Adrenal gland (tissue), 12 donors: ENCODE data around the gene TERB1. TPM values are rescaled to one million over a fixed set of nuclear protein-coding genes. Genes with fewer than 3 reads are reported as not detected.
A peak's percentile ranks its signal among the peaks of the same experiment; 100 is the strongest.

Experiments used
- DNase-seq, 7 donors: peaks; one replicate each; pipeline ENCODE4 v3.0.0-alpha.2; 2019 to 2020
- H3K27ac ChIP-seq, 5 donors: fragments of 200-600 bp; sonication (generic) in 4 of 5; 1 replicate in 3 of 5; 2 replicates in 2 of 5; pipeline versions ENCODE4 v1.5.1 to v1.8.0; 2016 to 2020; ENCODE audit warnings: mild to moderate bottlenecking in 1 of 5
- H3K27me3 ChIP-seq: fragments of 200-600 bp; 2 replicates; pipeline ENCODE4 v1.8.0; 2021
- H3K36me3 ChIP-seq, 2 donors: fragments of 200-600 bp; replicated peaks in 1 of 2; 1 replicate in 1 of 2; 2 replicates in 1 of 2; pipeline versions ENCODE4 v1.5.1 to v1.8.0; 2018 to 2022
- H3K4me1 ChIP-seq, 2 donors: fragments of 200-600 bp; replicated peaks in 1 of 2; 1 replicate in 1 of 2; 2 replicates in 1 of 2; pipeline versions ENCODE4 v1.5.1 to v1.8.0; 2018 to 2021
- H3K4me3 ChIP-seq, 4 donors: fragments of 200-600 bp; sonication (generic) in 3 of 4; one replicate each; pipeline ENCODE4 v1.5.1; 2016 to 2018
- H3K9me3 ChIP-seq, 3 donors: fragments of 200-600 bp; sonication (generic) in 1 of 3; replicated peaks in 1 of 3; 1 replicate in 2 of 3; 2 replicates in 1 of 3; pipeline versions ENCODE4 v1.5.1 to v1.8.0; 2016 to 2021
- POLR2A ChIP-seq, 2 donors: fragments of 450-650 bp; IDR thresholded peaks; one replicate each; pipeline ENCODE4 v1.6.1; 2017; ENCODE audit warnings: antibody characterized with exemption in 2 of 2, mild to moderate bottlenecking in 2 of 2, moderate library complexity in 1 of 2
- WGBS, 4 donors: extraction: QIAGEN DNeasy Blood & Tissue Kit in 2 of 4; methylation state at CpG; one replicate each; pipeline versions ENCODE4 v1.1.5 to v1.1.7; 2013 to 2017; 5-methylcytosine and 5-hydroxymethylcytosine counted together
- intact Hi-C, 2 donors: fragments of 100-400 bp; cut with DNase I; formaldehyde crosslinking; loops; one replicate each; pipeline versions ENCODE4 v1.14.1 to v1.15.0; 2022 to 2023
- polyA plus RNA-seq, 3 donors: library from polyadenylated mRNA; stranded (reverse); fragments of 200-250 nt in 2 of 3; fragments of 350-450 nt in 1 of 3; fragmentation: Illumina TruSeq in 1 of 3; extraction: RNeasy Lipid Tissue Mini Kit (QIAGEN cat#74804) in 1 of 3; gene quantifications; one replicate each; pipeline ENCODE4 v1.2.3, GENCODE V29; 2013 to 2014
- total RNA-seq, 9 donors: library from RNA; depleted of rRNA in 4 of 9; stranded (reverse); fragments of >200 nt in 4 of 9; fragments of 120-200 nt in 1 of 9; fragmentation: NEBNext Ultra II Directional in 1 of 9; extraction: Animal tissue kit (Norgen Biotek cat#: 25700) in 1 of 9; gene quantifications; one replicate each; pipeline versions ENCODE4 v1.1.0 to v1.2.4, GENCODE V29; 2013 to 2023
- TF ChIP-seq, protein P1 (sequence below), 6 experiments: fragments of 450-650 bp in 4 of 6; fragments of 200-600 bp in 2 of 6; sonication (generic) in 1 of 6; IDR thresholded peaks; 1 replicate in 5 of 6; 2 replicates in 1 of 6; pipeline versions ENCODE4 v1.5.1 to v1.8.0; 2016 to 2021; ENCODE audit warnings: antibody characterized with exemption in 6 of 6, mild to moderate bottlenecking in 2 of 6, moderate library complexity in 1 of 6
- donor health status: healthy with polysubstance abuse.
- donor health status: Bipolar disorder and iron deficiency.
- donor health status: DM: yes; HTN: yes; CAD: no.
- donor health status: DM: no; HTN: no; CAD: no.
- donor health status: DM: no; HTN: no; CAD: no.
- donor health status: DM: yes; HTN: yes; CAD: no.

The TERB1 gene
- total and polyA plus RNA-seq, 12 donors: 0.06 TPM; not detected in 11

DNA sequence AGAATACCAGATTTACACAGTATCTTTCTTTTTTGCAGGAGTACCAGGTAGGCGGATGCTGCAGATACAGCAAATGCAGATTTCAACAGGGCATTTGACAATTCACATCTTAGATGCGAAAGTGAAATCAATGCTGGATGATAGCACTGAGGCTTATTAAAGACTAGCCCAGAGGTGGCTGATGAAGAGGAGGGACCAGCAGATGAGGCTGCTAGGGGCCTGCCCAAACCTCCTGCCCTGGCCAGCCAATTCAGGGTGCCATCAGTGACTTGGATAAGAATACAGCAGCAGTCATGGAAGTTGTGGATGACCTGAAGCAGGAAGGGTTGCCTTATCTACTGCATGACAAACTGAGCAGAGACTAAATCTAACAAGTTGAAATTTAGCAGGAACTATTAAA is 48.4 kb downstream of the TERB1 start:
- no peak overlapping the region for H3K4me3 ChIP-seq
- H3K4me1 ChIP-seq: peaks cover 14 to 20% of the 10 kb centered on the region in 2 donors
- no peak for DNase-seq
- TF ChIP-seq POLR2A (IDR thresholded peaks at IDR 0.05): no peak
- TF ChIP-seq, protein P1, sequence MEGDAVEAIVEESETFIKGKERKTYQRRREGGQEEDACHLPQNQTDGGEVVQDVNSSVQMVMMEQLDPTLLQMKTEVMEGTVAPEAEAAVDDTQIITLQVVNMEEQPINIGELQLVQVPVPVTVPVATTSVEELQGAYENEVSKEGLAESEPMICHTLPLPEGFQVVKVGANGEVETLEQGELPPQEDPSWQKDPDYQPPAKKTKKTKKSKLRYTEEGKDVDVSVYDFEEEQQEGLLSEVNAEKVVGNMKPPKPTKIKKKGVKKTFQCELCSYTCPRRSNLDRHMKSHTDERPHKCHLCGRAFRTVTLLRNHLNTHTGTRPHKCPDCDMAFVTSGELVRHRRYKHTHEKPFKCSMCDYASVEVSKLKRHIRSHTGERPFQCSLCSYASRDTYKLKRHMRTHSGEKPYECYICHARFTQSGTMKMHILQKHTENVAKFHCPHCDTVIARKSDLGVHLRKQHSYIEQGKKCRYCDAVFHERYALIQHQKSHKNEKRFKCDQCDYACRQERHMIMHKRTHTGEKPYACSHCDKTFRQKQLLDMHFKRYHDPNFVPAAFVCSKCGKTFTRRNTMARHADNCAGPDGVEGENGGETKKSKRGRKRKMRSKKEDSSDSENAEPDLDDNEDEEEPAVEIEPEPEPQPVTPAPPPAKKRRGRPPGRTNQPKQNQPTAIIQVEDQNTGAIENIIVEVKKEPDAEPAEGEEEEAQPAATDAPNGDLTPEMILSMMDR (IDR thresholded peaks at IDR 0.05): no peak
- intact Hi-C loops: no loop called here
- H3K9me3 ChIP-seq: no peaks in the 10 kb centered on the region
- no peak overlapping the region for H3K27ac ChIP-seq
- peaks cover 0 to 14% of the 10 kb centered on the region in 2 donors for H3K36me3 ChIP-seq
- no peaks in the 10 kb centered on the region for H3K27me3 ChIP-seq
- 85 to 98% (median 95%) methylated on average over 2 of the region's 2 CpGs for WGBS, 4 donors

DNA sequence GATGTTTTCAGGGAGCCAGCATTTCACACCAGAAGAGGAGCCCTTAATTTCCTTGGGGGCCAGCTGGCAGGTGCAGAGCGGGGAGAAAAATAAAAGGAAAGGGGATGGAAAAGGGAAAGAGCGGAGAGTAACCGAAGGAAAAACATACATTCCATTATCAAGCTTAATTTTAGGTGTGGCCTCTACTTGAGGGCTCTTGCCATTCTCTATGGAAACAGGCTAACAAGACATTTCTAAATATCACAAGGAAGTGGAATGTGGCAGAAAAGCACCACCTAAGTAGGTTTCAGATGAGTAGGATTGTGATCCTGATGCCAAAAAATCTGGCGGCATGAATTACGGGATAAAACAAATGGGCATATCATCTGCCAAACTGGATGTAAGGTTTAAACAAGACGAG is 49.0 kb downstream of the TERB1 start:
- Histone ChIP-seq H3K9me3 (no peaks in the 10 kb centered on the region), H3K4me1 (peaks cover 14 to 25% of the 10 kb centered on the region in 2 donors), H3K27ac (no peak overlapping the region), H3K27me3 (no peaks in the 10 kb centered on the region), H3K4me3 (peak overlapping the region in 1 of 4 donors; percentile 99), H3K36me3 (peaks cover 0 to 20% of the 10 kb centered on the region in 2 donors)
- no peak for DNase-seq
- intact Hi-C loops: no loop called here
- TF ChIP-seq, protein P1 (IDR thresholded peaks at IDR 0.05): no peak
- TF ChIP-seq POLR2A (IDR thresholded peaks at IDR 0.05): no peak
- 70 to 90% (median 83%) methylated on average over 6 of the region's 6 CpGs for WGBS, 4 donors

DNA sequence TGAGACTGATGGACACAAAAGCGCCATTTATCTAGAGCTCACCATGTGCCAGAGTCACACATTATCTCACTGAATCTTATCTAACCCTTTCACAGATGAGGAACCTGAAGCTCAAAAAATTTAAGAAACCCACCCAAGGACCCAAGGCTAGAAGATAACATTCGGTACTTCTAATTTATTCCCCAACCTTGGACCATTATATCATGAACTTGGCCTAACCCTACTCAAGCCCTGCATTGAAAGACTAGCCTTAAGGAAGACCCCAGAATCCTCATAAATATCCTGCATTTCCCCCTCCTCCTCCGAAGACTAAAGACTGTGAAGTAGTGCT is 49.4 kb downstream of the TERB1 start:
- DNase-seq: no peak
- Histone ChIP-seq H3K27me3 (no peaks in the 10 kb centered on the region), H3K27ac (peak overlapping the region in 3 of 5 donors; percentile 79 to 99 (median 91)), H3K4me1 (peaks cover 14 to 25% of the 10 kb centered on the region in 2 donors), H3K4me3 (peak overlapping the region in 1 of 4 donors; percentile 99), H3K36me3 (peaks cover 0 to 24% of the 10 kb centered on the region in 2 donors), H3K9me3 (no peaks in the 10 kb centered on the region)
- WGBS, 4 donors: 36 to 45% (median 38%) methylated on average over 3 of the region's 3 CpGs
- intact Hi-C loops: no loop called here
- TF ChIP-seq POLR2A (IDR thresholded peaks at IDR 0.05): no peak
- TF ChIP-seq, protein P1 (IDR thresholded peaks at IDR 0.05): peak in 4 of 6 experiments; percentile 11 to 42 (median 28)

DNA sequence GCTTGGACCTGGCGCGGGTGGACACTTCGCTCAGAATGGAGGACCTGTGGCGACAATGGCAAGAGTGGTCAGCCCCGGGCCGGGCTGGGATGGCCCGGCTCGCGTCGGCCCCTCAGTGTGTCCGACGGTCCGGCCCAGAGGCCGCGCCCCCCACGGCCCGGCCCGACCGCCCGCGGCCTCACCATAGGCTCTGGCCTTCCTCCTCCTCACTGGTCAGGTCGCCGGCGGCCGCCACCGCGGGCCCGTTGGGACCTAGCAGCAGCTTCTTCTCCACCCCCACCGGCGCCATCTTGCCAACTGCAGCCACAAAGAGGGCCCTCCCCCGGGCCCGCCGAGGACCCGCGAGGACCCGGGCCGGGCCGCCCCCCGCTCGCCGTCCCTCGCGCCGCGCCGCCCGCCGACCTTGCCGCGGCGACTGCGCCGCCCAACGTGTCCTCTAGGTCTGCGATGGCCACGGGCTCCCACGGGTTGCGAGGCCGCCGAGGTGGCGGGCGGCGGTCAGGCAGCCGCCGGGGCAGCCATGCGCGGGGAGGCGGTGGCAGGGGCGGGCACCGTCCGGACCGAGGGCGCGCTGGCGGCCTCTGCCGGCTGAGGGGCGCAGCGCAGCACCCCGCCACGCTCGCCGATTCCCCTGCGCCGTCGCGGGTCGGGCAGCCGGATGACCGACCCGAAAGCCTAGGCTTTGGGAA is 49.9 kb downstream of the TERB1 start, which contains the start of gene DYNC1LI2:
TSS of gene DYNC1LI2 (minus strand) at position 307 of the 689 bp plus-strand sequence. CDS start at position 289, 18 bp downstream.
- H3K9me3 ChIP-seq: no peaks in the 10 kb centered on the region
- peak within 1 kb of the TSS; percentile 43 to 99 (median 72) for H3K4me3 ChIP-seq
- peak within 1 kb of the TSS in 4 of 5 donors; percentile 49 to 99 (median 85) for H3K27ac ChIP-seq
- WGBS, 4 donors: 0 to 2% (median 1%) methylated on average over 10 to 90 of the region's 90 CpGs
- TF ChIP-seq, protein P1 (IDR thresholded peaks at IDR 0.05): peak in 3 of 6 experiments; percentile 94 to 95 (median 95)
- peak; percentile 24 to 32 for TF ChIP-seq POLR2A (IDR thresholded peaks at IDR 0.05)
- H3K27me3 ChIP-seq: no peaks in the 10 kb centered on the region
- H3K36me3 ChIP-seq: peaks cover 0 to 29% of the 10 kb centered on the region in 2 donors
- H3K4me1 ChIP-seq: peaks cover 14 to 25% of the 10 kb centered on the region in 2 donors
- peak; percentile 73 to 79 (median 77) for DNase-seq
- intact Hi-C loops: no loop called here
